Colonic mucosa (tissue), 4 donors: ENCODE measurements around the gene ERBB4. TPM values are rescaled to one million over a fixed set of nuclear protein-coding genes. Genes with fewer than 3 reads are reported as not detected.

Experiments
- DNase-seq: peaks from one replicate; pipeline ENCODE4 v3.0.0-alpha.2; 2020
- H3K27ac ChIP-seq: fragments of 200-600 bp; one replicate; pipeline ENCODE4 v1.8.0; 2021
- H3K27me3 ChIP-seq: fragments of 200-600 bp; one replicate; pipeline ENCODE4 v1.8.0; 2021
- H3K36me3 ChIP-seq: fragments of 200-600 bp; one replicate; pipeline ENCODE4 v1.8.0; 2021
- H3K4me1 ChIP-seq: fragments of 200-600 bp; one replicate; pipeline ENCODE4 v1.8.0; 2021; ENCODE audit warnings: mild to moderate bottlenecking
- H3K4me3 ChIP-seq: fragments of 200-600 bp; one replicate; pipeline ENCODE4 v1.8.0; 2021
- H3K9ac ChIP-seq, 2 donors: one replicate each; pipeline ENCODE4 v1.7.0; 2013; ENCODE audit warnings: control low read depth in 2 of 2, low read depth in 2 of 2, low read length in 2 of 2
- H3K9me3 ChIP-seq: fragments of 200-600 bp; one replicate; pipeline ENCODE4 v1.8.0; 2021
- intact Hi-C: fragments of 100-400 bp; cut with DNase I; formaldehyde crosslinking; loops from one replicate; pipeline ENCODE4 v1.14.1; 2022
- total RNA-seq, 2 donors: library from RNA; stranded (reverse); fragmentation: NEBNext Ultra II Directional in 1 of 2; extraction: Animal tissue kit (Norgen Biotek cat#: 25700) in 1 of 2; gene quantifications; one replicate each; pipeline ENCODE4 v1.2.1, GENCODE V29; 2021
- TF ChIP-seq, protein P1 (sequence below): fragments of 200-600 bp; IDR thresholded peaks from one replicate; pipeline ENCODE4 v1.8.0; 2022; ENCODE audit warnings: antibody characterized with exemption, mild to moderate bottlenecking
- donor health status: healthy.
- donor health status: DM: no; HTN: no; CAD: no.
- donor health status: DM: no; HTN: no; CAD: no.

Gene ERBB4
- total RNA-seq, 2 donors from 2014 or later = 0.05 to 0.07 TPM

DNA sequence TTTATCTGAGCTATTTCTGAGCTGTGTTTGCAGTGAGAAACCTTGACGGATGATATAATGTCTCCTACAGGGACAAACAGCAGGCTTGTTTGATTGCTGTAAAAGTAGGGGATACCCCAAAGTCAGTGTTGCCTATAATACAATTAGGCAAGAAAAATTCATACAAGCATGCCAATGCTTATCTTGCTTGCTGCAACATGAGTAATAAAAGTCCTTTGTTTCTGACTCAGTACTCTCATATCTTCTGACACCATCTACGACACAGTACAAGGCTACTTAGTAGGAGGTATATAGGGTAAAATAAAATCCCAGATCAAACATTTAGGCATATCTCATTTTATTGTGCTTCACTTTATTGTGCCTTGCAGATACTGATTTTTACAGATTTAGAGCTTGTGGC lies 33.0 kb downstream of the ERBB4 start:
- no peak overlapping the region for H3K27ac ChIP-seq
- DNase-seq = no peak
- intact Hi-C loops = no loop called here
- no peak overlapping the region for H3K4me3 ChIP-seq
- TF ChIP-seq, protein P1, sequence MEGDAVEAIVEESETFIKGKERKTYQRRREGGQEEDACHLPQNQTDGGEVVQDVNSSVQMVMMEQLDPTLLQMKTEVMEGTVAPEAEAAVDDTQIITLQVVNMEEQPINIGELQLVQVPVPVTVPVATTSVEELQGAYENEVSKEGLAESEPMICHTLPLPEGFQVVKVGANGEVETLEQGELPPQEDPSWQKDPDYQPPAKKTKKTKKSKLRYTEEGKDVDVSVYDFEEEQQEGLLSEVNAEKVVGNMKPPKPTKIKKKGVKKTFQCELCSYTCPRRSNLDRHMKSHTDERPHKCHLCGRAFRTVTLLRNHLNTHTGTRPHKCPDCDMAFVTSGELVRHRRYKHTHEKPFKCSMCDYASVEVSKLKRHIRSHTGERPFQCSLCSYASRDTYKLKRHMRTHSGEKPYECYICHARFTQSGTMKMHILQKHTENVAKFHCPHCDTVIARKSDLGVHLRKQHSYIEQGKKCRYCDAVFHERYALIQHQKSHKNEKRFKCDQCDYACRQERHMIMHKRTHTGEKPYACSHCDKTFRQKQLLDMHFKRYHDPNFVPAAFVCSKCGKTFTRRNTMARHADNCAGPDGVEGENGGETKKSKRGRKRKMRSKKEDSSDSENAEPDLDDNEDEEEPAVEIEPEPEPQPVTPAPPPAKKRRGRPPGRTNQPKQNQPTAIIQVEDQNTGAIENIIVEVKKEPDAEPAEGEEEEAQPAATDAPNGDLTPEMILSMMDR = no peak
- H3K27me3 ChIP-seq = no peaks in the 10 kb centered on the region
- no peak overlapping the region for H3K9ac ChIP-seq
- no peaks in the 10 kb centered on the region for H3K36me3 ChIP-seq
- H3K4me1 ChIP-seq = no peaks in the 10 kb centered on the region
- no peaks in the 10 kb centered on the region for H3K9me3 ChIP-seq

DNA sequence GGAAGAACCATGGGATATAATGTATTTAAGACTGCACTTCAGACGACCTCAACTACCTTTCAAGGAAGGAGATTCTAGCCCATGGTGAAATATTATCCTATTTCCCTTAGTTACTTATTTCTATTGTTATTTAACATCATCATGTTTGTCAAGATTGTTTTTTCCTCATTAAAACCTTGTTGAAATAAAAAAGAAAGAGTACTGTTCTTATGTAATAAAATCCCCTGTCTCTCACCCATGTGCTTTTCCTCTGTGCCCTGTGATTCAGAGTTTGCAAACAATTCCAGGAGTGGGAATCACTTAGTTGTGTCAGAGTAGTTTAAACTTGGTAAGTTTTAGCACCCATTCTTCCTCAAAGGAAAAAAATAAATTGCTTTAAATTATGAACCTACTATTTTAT lies 43.6 kb downstream of the ERBB4 start:
- Histone ChIP-seq H3K27ac (no peak overlapping the region), H3K9me3 (no peaks in the 10 kb centered on the region), H3K4me1 (no peaks in the 10 kb centered on the region), H3K4me3 (no peak overlapping the region), H3K9ac (no peak overlapping the region), H3K27me3 (no peaks in the 10 kb centered on the region), H3K36me3 (no peaks in the 10 kb centered on the region)
- intact Hi-C loops = no loop called here
- no peak for DNase-seq
- TF ChIP-seq, protein P1 = no peak

DNA sequence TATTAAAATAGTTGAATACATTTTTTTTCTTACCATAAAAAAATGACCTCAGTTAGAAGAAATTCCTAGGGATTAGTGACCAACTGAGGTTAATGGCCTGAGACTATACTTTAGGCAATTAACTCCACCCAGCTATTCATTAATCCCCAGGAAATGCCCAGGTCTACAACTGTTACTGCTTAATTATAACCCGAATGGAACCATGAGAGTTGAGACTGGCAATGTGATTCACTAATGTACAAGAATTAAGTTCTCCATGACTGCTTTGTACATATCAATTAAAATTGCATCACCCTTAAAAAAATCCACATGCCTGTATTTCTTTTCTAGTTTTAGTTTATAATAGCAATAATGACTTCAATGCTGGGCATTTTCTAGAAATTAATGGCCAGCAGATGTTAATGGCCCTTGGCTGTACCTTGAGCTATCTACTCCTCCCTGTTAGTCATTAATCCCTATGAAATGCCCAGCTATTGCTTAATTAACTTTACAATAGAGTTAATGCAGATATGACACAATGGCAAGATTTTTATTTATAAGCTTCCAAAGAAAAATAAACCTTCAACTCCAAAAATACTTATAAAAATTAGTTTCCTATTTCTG lies 44.1 kb downstream of the ERBB4 start:
- Histone ChIP-seq H3K27me3 (no peaks in the 10 kb centered on the region), H3K27ac (no peak overlapping the region), H3K36me3 (no peaks in the 10 kb centered on the region), H3K9me3 (no peaks in the 10 kb centered on the region), H3K4me1 (no peaks in the 10 kb centered on the region), H3K9ac (no peak overlapping the region), H3K4me3 (no peak overlapping the region)
- DNase-seq = no peak
- intact Hi-C loops = no loop called here
- TF ChIP-seq, protein P1 = no peak

DNA sequence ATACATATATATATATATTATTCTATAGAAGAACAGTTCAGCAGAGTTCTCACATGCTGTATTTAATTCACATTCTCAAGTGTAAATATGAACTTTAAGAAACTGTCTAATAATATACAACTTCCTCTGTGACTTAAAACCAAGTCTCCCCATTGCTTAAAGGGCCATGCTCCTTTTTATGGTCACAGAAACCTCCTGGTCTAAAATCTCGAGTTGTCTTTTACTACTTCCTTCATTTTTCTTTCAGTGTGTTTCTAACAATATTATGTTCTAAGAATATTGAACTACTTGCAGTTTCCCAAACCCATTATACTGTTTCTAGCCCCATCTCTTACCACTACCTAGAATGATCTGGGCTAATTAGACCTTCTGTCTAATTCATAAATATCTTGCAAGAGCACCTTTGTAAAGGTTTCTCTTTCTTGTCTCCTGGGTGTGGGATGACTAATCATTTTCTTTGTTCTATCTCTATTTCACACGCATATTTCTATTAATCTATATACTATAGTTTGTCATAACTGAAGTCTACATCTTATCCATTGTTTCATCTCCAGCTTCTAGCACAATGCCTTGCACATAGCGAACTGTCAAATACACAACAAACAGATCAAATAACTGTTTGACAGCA lies 48.8 kb downstream of the ERBB4 start:
- TF ChIP-seq, protein P1 = no peak
- DNase-seq = no peak
- Histone ChIP-seq H3K27me3 (no peaks in the 10 kb centered on the region), H3K27ac (no peak overlapping the region), H3K36me3 (no peaks in the 10 kb centered on the region), H3K9ac (no peak overlapping the region), H3K4me3 (no peak overlapping the region), H3K4me1 (no peaks in the 10 kb centered on the region), H3K9me3 (no peaks in the 10 kb centered on the region)
- intact Hi-C loops = no loop called here

DNA sequence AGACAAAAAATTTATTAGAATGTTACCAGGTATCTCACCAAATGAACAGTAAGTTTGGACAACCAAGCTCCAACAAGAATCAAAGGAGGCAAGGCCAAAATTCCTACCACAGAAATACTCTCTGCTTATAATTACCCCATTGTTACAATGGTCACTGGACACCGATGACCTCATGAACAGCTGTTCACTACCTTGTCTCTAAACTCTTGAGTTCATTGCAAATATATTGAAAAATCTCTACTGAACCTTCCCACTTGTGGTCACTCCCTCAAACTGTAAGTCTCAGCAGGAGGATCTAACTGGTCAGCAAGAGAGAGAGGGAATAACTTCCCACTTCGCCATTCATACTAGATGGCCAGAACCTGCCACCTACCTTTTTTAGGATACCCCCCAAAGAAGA lies 50.0 kb downstream of the ERBB4 start:
- Histone ChIP-seq H3K27ac (no peak overlapping the region), H3K36me3 (no peaks in the 10 kb centered on the region), H3K9ac (no peak overlapping the region), H3K9me3 (no peaks in the 10 kb centered on the region), H3K4me1 (no peaks in the 10 kb centered on the region), H3K27me3 (no peaks in the 10 kb centered on the region), H3K4me3 (no peak overlapping the region)
- no peak for DNase-seq
- intact Hi-C loops = no loop called here
- TF ChIP-seq, protein P1 = no peak
